Spleen (tissue), 11 donors: Measurements from ENCODE around the gene GPAT3. TPM values are rescaled to one million over a fixed set of nuclear protein-coding genes. Genes with fewer than 3 reads are reported as not detected.

Source experiments
- DNase-seq: peaks from one replicate; pipeline ENCODE4 v3.0.0-alpha.2; 2020
- H3K27ac ChIP-seq, 8 donors: fragments of 200-600 bp; sonication (generic) in 7 of 8; 1 replicate in 4 of 8; 2 replicates in 4 of 8; pipeline versions ENCODE4 v1.5.0 to v1.8.0; 2016 to 2021; ENCODE audit warnings: inconsistent platforms in 4 of 8, mild to moderate bottlenecking in 4 of 8, moderate library complexity in 1 of 8
- H3K27me3 ChIP-seq, 7 donors: fragments of 200-600 bp; sonication (generic) in 6 of 7; replicated peaks in 1 of 7; 1 replicate in 4 of 7; 2 replicates in 3 of 7; pipeline versions ENCODE4 v1.5.0 to v1.8.0; 2016 to 2021; ENCODE audit warnings: inconsistent platforms in 3 of 7, mild to moderate bottlenecking in 1 of 7
- H3K36me3 ChIP-seq, 6 donors: fragments of 200-600 bp; sonication (generic) in 5 of 6; 1 replicate in 4 of 6; 2 replicates in 2 of 6; pipeline versions ENCODE4 v1.5.0 to v1.8.0; 2016 to 2021; ENCODE audit warnings: inconsistent platforms in 2 of 6
- H3K4me1 ChIP-seq, 6 donors: fragments of 200-600 bp; sonication (generic) in 5 of 6; 1 replicate in 3 of 6; 2 replicates in 3 of 6; pipeline versions ENCODE4 v1.5.0 to v1.8.0; 2016 to 2021; ENCODE audit warnings: inconsistent platforms in 3 of 6
- H3K4me3 ChIP-seq, 8 donors: fragments of 200-600 bp; sonication (generic) in 7 of 8; 1 replicate in 4 of 8; 2 replicates in 4 of 8; pipeline versions ENCODE4 v1.5.0 to v1.8.0; 2016 to 2021; ENCODE audit warnings: inconsistent platforms in 4 of 8, mild to moderate bottlenecking in 4 of 8, moderate library complexity in 2 of 8
- H3K9me3 ChIP-seq, 8 donors: fragments of 200-600 bp; sonication (generic) in 7 of 8; 1 replicate in 4 of 8; 2 replicates in 4 of 8; pipeline versions ENCODE4 v1.5.0 to v1.8.0; 2016 to 2021; ENCODE audit warnings: inconsistent platforms in 4 of 8
- CTCF ChIP-seq, 11 experiments: fragments of 200-600 bp in 7 of 11; fragments of 450-650 bp in 4 of 11; sonication (generic) in 4 of 11; IDR thresholded peaks in 8 of 11; conservative IDR thresholded peaks in 3 of 11; 1 replicate in 7 of 11; 2 replicates in 4 of 11; pipeline versions ENCODE4 v1.4.0 to v1.8.0; 2016 to 2021; ENCODE audit warnings: antibody characterized with exemption in 11 of 11, inconsistent platforms in 4 of 11, mild to moderate bottlenecking in 1 of 11
- POLR2A ChIP-seq, 3 donors: fragments of 450-650 bp; IDR thresholded peaks; one replicate each; pipeline ENCODE4 v1.5.1; 2017; ENCODE audit warnings: antibody characterized with exemption in 3 of 3, mild to moderate bottlenecking in 1 of 3
- POLR2AphosphoS5 ChIP-seq, 3 donors: sonication (generic); formaldehyde crosslinking; IDR thresholded peaks; one replicate each; pipeline ENCODE4 v1.5.1; 2017; ENCODE audit warnings: antibody characterized with exemption in 3 of 3
- WGBS, 5 donors: extraction: QIAGEN DNeasy Blood & Tissue Kit in 3 of 5; methylation state at CpG; one replicate each; pipeline versions ENCODE4 v1.1.5 to v1.1.7; 2013 to 2018; 5-methylcytosine and 5-hydroxymethylcytosine counted together
- intact Hi-C: fragments of 100-400 bp; cut with DNase I; formaldehyde crosslinking; loops from one replicate; pipeline ENCODE4 v1.15.0; 2023; ENCODE audit warnings: low total_unique reads
- polyA plus RNA-seq, 3 donors: library from polyadenylated mRNA; stranded (reverse); fragments of 200-250 nt; gene quantifications; one replicate each; pipeline ENCODE4 v1.2.1, GENCODE V29; 2013
- total RNA-seq, 7 donors: library from RNA; depleted of rRNA in 3 of 7; stranded (reverse); fragments of >200 nt in 3 of 7; fragmentation: NEBNext Ultra II Directional in 4 of 7; extraction: Animal tissue kit (Norgen Biotek cat#: 25700) in 4 of 7; gene quantifications; one replicate each; pipeline versions ENCODE4 v1.1.0 to v1.2.1, GENCODE V29; 2016 to 2021
- donor health status: healthy with polysubstance abuse.
- donor health status: DM: no; HTN: no; CAD: no; lungs with moderate emphysema.
- donor health status: DM: no; HTN: no; CAD: no.
- donor health status: Bipolar disorder and iron deficiency.
- donor health status: healthy.
- donor health status: DM: no; HTN: no; CAD: no.
- donor health status: DM: yes; HTN: yes; CAD: no.

Gene GPAT3
- total and polyA plus RNA-seq, 10 donors = 0.70 to 29.1 (median 9.4) TPM

- 75 to 91% (median 83%) methylated on average over 6 of the region's 6 CpGs for WGBS, 5 donors
- Histone ChIP-seq H3K27me3 (no peaks in the 10 kb centered on the region), H3K27ac (no peak overlapping the region), H3K36me3 (peaks cover 0 to 23% (median 0%) of the 10 kb centered on the region in 6 donors), H3K9me3 (no peaks in the 10 kb centered on the region), H3K4me1 (peaks cover 0 to 16% (median 12%) of the 10 kb centered on the region in 6 donors), H3K4me3 (no peak overlapping the region)
- no peak for TF ChIP-seq POLR2A (IDR thresholded peaks at IDR 0.05)
- no peak for TF ChIP-seq POLR2AphosphoS5 (IDR thresholded peaks at IDR 0.05)
- no peak for DNase-seq
- intact Hi-C loops = no loop called here
Observed at GRCh38 chr4:83585982-83586508, 50.1 kb downstream of the GPAT3 start.

- Histone ChIP-seq H3K4me3 (no peak overlapping the region), H3K9me3 (no peaks in the 10 kb centered on the region), H3K4me1 (no peaks in the 10 kb centered on the region), H3K27ac (no peak overlapping the region), H3K27me3 (no peaks in the 10 kb centered on the region), H3K36me3 (peaks cover 0 to 32% (median 0%) of the 10 kb centered on the region in 6 donors)
- 65 to 89% (median 83%) methylated on average over 3 of the region's 3 CpGs for WGBS, 5 donors
- intact Hi-C loops = no loop called here
- no peak for TF ChIP-seq POLR2A (IDR thresholded peaks at IDR 0.05)
- TF ChIP-seq CTCF (IDR thresholded peaks at IDR 0.05 in 8 of 11, conservative IDR thresholded peaks at IDR 0.05 in 3 of 11) = no peak
- TF ChIP-seq POLR2AphosphoS5 (IDR thresholded peaks at IDR 0.05) = no peak
- DNase-seq = no peak
Observed at GRCh38 chr4:83589279-83589678, 53.4 kb downstream of the GPAT3 start.

GRCh38 chr4:83591056-83591455 lies 55.1 kb downstream of the GPAT3 start:
- intact Hi-C loops = no loop called here
- H3K4me1 ChIP-seq = no peaks in the 10 kb centered on the region
- H3K4me3 ChIP-seq = no peak overlapping the region
- H3K27me3 ChIP-seq = no peaks in the 10 kb centered on the region
- 87 to 92% (median 89%) methylated on average over 4 of the region's 4 CpGs for WGBS, 5 donors
- no peaks in the 10 kb centered on the region for H3K9me3 ChIP-seq
- no peak for DNase-seq
- no peak overlapping the region for H3K27ac ChIP-seq
- peaks cover 0 to 49% (median 0%) of the 10 kb centered on the region in 6 donors for H3K36me3 ChIP-seq
- TF ChIP-seq POLR2A (IDR thresholded peaks at IDR 0.05) = no peak
- no peak for TF ChIP-seq POLR2AphosphoS5 (IDR thresholded peaks at IDR 0.05)
- no peak for TF ChIP-seq CTCF (IDR thresholded peaks at IDR 0.05 in 8 of 11, conservative IDR thresholded peaks at IDR 0.05 in 3 of 11)

- Histone ChIP-seq H3K4me3 (no peak overlapping the region), H3K9me3 (no peaks in the 10 kb centered on the region), H3K27me3 (no peaks in the 10 kb centered on the region), H3K4me1 (no peaks in the 10 kb centered on the region), H3K27ac (no peak overlapping the region), H3K36me3 (peaks cover 0 to 55% (median 0%) of the 10 kb centered on the region in 6 donors)
- WGBS, 5 donors = 88 to 100% (median 89%) methylated on average over 1 of the region's 1 CpG
- no peak for DNase-seq
- TF ChIP-seq CTCF (IDR thresholded peaks at IDR 0.05 in 8 of 11, conservative IDR thresholded peaks at IDR 0.05 in 3 of 11) (no peak), POLR2AphosphoS5 (IDR thresholded peaks at IDR 0.05) (no peak), POLR2A (IDR thresholded peaks at IDR 0.05) (no peak)
- intact Hi-C loops = no loop called here
Observed at GRCh38 chr4:83591730-83592129, 55.8 kb downstream of the GPAT3 start.
